Ascending aorta (tissue), 2 donors: ENCODE data around the gene IL4I1. TPM values are rescaled to one million over a fixed set of nuclear protein-coding genes. Genes with fewer than 3 reads are reported as not detected.
A peak's percentile ranks its signal among the peaks of the same experiment; 100 is the strongest.

Source experiments
- DNase-seq, 2 donors: peaks; one replicate each; pipeline ENCODE4 v3.0.0-alpha.2; 2019; ENCODE audit warnings: low spot score in 2 of 2
- H3K27ac ChIP-seq, 2 donors: fragments of 200-600 bp; sonication (generic); one replicate each; pipeline ENCODE4 v1.5.1; 2016 to 2017; ENCODE audit warnings: mild to moderate bottlenecking in 1 of 2
- H3K27me3 ChIP-seq: fragments of 200-600 bp; sonication (generic); one replicate; pipeline ENCODE4 v1.5.1; 2017
- H3K36me3 ChIP-seq, 2 donors: fragments of 200-600 bp; sonication (generic); one replicate each; pipeline ENCODE4 v1.5.1; 2016
- H3K4me1 ChIP-seq, 2 donors: fragments of 200-600 bp; sonication (generic); one replicate each; pipeline ENCODE4 v1.5.1; 2016 to 2017; ENCODE audit warnings: mild to moderate bottlenecking in 1 of 2
- H3K4me3 ChIP-seq, 2 donors: fragments of 200-600 bp; sonication (generic); one replicate each; pipeline ENCODE4 v1.5.1; 2016 to 2017; ENCODE audit warnings: mild to moderate bottlenecking in 1 of 2
- H3K9me3 ChIP-seq, 2 donors: fragments of 200-600 bp; sonication (generic); one replicate each; pipeline ENCODE4 v1.5.1; 2016
- intact Hi-C: fragments of 100-400 bp; cut with DNase I; formaldehyde crosslinking; loops from one replicate; pipeline ENCODE4 v1.15.1; 2023
- total RNA-seq: library from RNA; depleted of rRNA; stranded (reverse); fragments of >200 nt; gene quantifications from one replicate; pipeline ENCODE4 v1.1.0, GENCODE V29; 2016
- TF ChIP-seq, protein P1 (sequence below), 3 experiments: fragments of 200-600 bp in 2 of 3; fragments of 450-650 bp in 1 of 3; sonication (generic) in 2 of 3; IDR thresholded peaks; one replicate each; pipeline ENCODE4 v1.5.1; 2016 to 2019; ENCODE audit warnings: antibody characterized with exemption in 3 of 3, mild to moderate bottlenecking in 1 of 3, moderate library complexity in 1 of 3

The IL4I1 gene
- total RNA-seq, 1 donor from 2014 or later = 0.96 TPM

DNA sequence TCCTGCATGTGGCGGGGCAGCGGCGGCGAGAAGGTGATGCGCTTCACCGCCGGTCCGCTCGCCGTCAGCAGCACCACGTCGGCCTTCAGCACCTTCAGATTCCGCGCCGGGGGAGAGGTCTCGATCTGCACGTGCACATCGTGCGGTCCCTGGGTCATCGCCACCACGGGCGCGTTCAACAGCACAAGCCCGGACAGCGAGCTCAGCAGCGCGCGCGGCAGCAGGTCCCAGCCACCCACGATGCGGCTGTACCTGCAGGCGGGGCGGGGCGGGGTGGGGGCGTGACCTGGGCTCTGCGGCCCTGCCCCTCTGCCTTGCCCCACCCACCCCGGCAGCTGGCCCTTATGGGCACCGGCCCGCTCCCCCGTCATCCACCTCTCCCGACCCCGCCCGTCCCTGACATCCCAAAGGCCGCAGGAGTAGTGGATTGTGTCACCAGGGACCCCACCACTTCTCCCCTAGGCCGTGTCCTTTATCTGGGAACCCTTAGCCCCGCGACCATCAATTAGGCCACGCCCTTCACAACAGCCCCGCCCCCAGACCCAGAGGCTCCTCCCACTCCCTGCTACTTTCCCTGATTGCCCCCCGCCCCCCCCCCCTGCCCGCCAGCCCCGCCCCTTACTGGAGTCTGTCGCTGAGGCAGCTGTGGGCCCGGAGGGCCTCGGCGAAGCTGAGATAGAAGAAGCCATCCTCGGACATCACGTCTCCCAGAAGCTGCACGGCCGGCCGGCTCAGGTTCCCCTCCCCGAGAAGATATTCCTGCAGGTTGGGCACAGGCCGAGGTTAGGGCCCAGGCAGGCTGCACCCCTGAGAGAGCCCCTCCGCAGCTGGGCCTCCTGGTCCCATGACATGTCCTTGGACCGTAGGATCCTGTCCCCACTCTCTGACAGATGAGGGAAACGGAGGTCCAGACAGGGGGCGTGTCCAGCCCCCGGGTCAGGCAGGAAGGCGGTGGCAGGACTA is 6.1 kb downstream of the IL4I1 start:
- Histone ChIP-seq H3K27ac (no peak overlapping the region), H3K27me3 (no peaks in the 10 kb centered on the region), H3K4me1 (peaks cover 4 to 8% of the 10 kb centered on the region in 2 donors), H3K36me3 (peaks cover 14 to 21% of the 10 kb centered on the region in 2 donors), H3K9me3 (no peaks in the 10 kb centered on the region), H3K4me3 (peak overlapping the region; percentile 25 to 41)
- TF ChIP-seq, protein P1, sequence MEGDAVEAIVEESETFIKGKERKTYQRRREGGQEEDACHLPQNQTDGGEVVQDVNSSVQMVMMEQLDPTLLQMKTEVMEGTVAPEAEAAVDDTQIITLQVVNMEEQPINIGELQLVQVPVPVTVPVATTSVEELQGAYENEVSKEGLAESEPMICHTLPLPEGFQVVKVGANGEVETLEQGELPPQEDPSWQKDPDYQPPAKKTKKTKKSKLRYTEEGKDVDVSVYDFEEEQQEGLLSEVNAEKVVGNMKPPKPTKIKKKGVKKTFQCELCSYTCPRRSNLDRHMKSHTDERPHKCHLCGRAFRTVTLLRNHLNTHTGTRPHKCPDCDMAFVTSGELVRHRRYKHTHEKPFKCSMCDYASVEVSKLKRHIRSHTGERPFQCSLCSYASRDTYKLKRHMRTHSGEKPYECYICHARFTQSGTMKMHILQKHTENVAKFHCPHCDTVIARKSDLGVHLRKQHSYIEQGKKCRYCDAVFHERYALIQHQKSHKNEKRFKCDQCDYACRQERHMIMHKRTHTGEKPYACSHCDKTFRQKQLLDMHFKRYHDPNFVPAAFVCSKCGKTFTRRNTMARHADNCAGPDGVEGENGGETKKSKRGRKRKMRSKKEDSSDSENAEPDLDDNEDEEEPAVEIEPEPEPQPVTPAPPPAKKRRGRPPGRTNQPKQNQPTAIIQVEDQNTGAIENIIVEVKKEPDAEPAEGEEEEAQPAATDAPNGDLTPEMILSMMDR (IDR thresholded peaks at IDR 0.05) = no peak
- intact Hi-C loops = no loop called here
- no peak for DNase-seq

DNA sequence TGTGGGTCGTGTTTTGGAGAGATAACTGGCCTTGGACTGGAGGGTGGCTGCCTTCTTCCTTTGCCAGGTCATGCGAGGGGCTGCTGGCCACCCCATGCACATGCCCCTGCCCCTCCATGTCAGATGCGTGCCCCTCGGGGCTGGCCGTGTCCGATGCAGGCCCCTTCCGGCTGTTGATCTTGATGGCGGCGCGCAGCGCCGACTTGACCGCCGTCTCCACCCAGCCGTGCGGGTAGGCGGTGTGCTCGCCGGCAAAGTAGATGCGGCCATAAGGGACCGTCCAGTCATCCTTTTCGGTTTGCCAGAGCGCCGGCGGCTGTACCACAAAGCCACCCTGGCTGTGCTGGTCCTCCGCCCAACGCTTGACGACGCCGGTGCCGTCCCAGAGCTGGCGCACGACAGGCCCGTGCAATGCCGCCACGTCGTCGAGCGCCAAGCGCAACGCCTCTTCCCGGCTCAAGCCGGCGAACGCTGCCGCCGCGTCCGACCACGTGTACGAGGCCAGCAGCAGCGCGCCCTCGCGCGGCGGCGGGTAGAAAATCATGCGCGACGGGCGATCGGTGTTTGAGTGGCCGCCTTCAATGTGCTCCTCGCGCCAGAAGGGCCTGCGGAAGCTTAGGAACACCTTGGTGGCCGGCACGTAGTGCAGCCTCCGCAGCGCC is 6.9 kb downstream of the IL4I1 start:
- no peaks in the 10 kb centered on the region for H3K9me3 ChIP-seq
- DNase-seq = peak in 1 of 2 donors; percentile 84
- peaks cover 4 to 8% of the 10 kb centered on the region in 2 donors for H3K4me1 ChIP-seq
- H3K27ac ChIP-seq = no peak overlapping the region
- H3K36me3 ChIP-seq = peaks cover 22 to 29% of the 10 kb centered on the region in 2 donors
- H3K4me3 ChIP-seq = peak overlapping the region; percentile 25 to 41
- intact Hi-C loops = no loop called here
- H3K27me3 ChIP-seq = no peaks in the 10 kb centered on the region
- TF ChIP-seq, protein P1 (IDR thresholded peaks at IDR 0.05) = peak; percentile 69 to 73 (median 73)

DNA sequence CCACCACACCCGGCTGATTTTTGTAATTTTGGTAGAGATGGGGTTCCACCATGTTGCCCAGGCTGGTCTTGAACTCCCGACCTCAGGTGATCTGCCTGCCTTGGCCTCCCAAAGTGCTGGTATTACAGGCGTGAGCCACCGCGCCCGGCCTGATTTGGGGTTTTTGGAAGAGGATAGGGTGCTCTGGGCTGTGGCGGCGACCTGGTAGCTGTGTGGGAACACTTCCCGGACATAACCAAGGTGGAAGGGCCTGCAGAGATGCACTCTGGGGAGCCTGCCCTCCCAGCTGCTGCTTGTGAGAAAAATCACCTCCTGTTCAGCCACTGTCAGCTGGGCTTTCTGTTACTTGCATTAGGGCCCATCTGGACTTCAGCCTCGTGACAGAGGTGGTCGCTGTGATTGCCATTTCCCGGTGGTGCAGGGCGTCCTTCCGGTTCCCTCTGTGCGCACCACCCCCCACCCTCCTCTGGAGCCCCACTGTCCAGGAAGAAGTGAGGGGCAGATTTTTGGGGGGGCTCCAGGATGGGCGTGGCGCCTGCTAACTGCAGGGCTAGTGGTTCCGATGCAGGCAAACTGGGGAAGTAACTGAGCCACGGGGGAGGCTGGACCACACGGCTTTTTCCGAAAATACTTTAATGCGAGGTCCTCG is 7.5 kb downstream of the IL4I1 start:
- Histone ChIP-seq H3K9me3 (no peaks in the 10 kb centered on the region), H3K36me3 (peaks cover 28 to 36% of the 10 kb centered on the region in 2 donors), H3K27ac (no peak overlapping the region), H3K4me1 (peaks cover 4 to 8% of the 10 kb centered on the region in 2 donors), H3K27me3 (no peaks in the 10 kb centered on the region), H3K4me3 (no peak overlapping the region)
- TF ChIP-seq, protein P1 (IDR thresholded peaks at IDR 0.05) = no peak
- intact Hi-C loops = no loop called here
- no peak for DNase-seq

DNA sequence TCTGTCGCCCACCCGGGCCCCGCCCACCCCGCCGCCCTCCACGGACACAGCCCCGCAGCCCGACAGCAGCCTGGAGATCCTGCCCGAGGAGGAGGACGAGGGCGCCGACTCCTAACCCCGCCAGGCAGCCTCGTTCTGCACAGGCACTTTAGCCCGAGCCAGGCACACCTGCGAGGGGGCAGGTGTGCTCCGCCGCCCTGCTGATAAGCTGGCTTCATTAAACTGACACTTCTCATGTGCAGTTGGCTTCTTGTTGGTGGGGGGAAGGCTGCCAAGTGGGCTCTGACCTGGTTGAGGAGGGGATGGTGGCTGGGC is 8.2 kb downstream of the IL4I1 start:
- DNase-seq = no peak
- peaks cover 35 to 43% of the 10 kb centered on the region in 2 donors for H3K36me3 ChIP-seq
- peaks cover 4 to 8% of the 10 kb centered on the region in 2 donors for H3K4me1 ChIP-seq

More for the DNA sequence above, 8.2 kb downstream of the IL4I1 start:
- no peaks in the 10 kb centered on the region for H3K27me3 ChIP-seq
- H3K27ac ChIP-seq = no peak overlapping the region
- no peak overlapping the region for H3K4me3 ChIP-seq
- intact Hi-C loops = no loop called here
- TF ChIP-seq, protein P1 (IDR thresholded peaks at IDR 0.05) = no peak
- no peaks in the 10 kb centered on the region for H3K9me3 ChIP-seq
